Measurements from ENCODE around the gene UNC93A. TPM values are rescaled to one million over a fixed set of nuclear protein-coding genes. Genes with fewer than 3 reads are reported as not detected.
"Not testable (repeated sequence)": the region's sequence is repeated elsewhere in the genome, so short reads cannot be mapped to it uniquely, and the experiment has no call there.

The UNC93A gene
- polyA plus RNA-seq, 1 donor: 36.4 TPM

DNA sequence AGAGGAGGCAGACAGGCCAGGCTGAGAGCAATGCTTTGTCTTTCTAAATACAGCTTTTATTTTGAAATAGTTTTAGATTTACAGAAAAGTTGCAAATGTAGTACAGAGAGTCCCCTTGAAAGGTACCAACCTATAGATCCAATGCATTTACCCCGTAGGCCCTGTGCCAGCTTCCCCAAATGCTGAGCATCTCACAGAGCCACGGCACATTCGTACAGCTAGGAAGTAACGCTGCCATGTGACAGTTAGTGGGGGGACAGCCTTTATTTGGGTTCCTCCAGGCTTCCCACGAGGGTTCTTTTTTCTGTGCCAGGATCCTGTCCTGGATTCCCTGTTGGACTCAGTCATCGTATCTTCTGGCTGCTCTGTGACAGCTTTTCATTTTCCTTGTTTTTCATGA is 20.6 kb downstream of the UNC93A start:
- H3K4me1 ChIP-seq (ENCODE audit: control insufficient read depth, insufficient read depth, low read length): peaks cover 18% of the 10 kb centered on the region
- H3K27ac ChIP-seq (ENCODE audit: low read length); H3K36me3 ChIP-seq (ENCODE audit: control insufficient read depth, insufficient read depth, low read length); H3K4me3 ChIP-seq (ENCODE audit: low read length); DNase-seq; H3K27me3 ChIP-seq (ENCODE audit: control insufficient read depth, insufficient read depth, low read length); H3K9me3 ChIP-seq (ENCODE audit: control insufficient read depth, low read depth, low read length): not testable (repeated sequence)
- 100% methylated on average over 1 of the region's 6 CpGs for WGBS (ENCODE audit: insufficient coverage, low lambda C conversion rate)

DNA sequence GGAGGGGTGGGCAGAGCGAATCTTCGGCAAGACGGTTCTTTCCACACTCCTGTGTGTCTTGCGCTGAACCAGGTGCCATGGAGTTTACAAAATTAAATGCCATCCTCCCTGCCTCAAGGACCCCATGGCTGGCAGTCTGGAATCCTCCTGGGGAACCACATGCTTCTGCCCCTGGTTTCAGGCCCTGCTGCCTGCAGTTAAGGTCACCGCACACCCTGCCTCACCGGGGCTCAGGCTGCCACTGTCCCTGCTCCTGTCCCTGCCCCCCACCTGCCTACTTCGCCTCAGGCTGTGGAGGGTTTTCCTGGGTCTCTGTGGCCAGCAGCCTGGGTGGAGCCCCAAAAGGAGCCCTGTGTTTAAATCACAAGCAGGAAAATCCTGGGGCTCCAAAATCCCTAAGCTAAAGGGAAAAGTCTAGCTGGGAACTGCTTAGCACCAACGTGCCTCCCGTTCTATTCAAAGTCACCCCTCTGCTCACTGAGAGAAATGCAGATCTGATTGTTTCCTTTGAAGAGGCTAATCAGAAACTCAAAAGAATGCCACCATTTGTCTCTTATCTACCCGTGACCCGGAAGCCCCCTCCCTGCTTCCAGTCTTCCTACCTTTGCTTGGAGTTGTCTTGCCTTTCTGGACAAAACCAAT is 23.2 kb downstream of the UNC93A start:
- no peak overlapping the region for H3K27ac ChIP-seq (ENCODE audit: low read length)
- no peaks in the 10 kb centered on the region for H3K27me3 ChIP-seq (ENCODE audit: control insufficient read depth, insufficient read depth, low read length)
- WGBS (ENCODE audit: insufficient coverage, low lambda C conversion rate): no CpG with 5 or more reads among the region's 11 CpGs
- H3K4me1 ChIP-seq (ENCODE audit: control insufficient read depth, insufficient read depth, low read length): peaks cover 7% of the 10 kb centered on the region
- no peaks in the 10 kb centered on the region for H3K9me3 ChIP-seq (ENCODE audit: control insufficient read depth, low read depth, low read length)
- no peaks in the 10 kb centered on the region for H3K36me3 ChIP-seq (ENCODE audit: control insufficient read depth, insufficient read depth, low read length)
- DNase-seq: no peak
- H3K4me3 ChIP-seq (ENCODE audit: low read length): no peak overlapping the region

- peaks cover 5% of the 10 kb centered on the region for H3K4me1 ChIP-seq (ENCODE audit: control insufficient read depth, insufficient read depth, low read length)
- WGBS (ENCODE audit: insufficient coverage, low lambda C conversion rate): 100% methylated on average over 2 of the region's 9 CpGs
- no peak overlapping the region for H3K4me3 ChIP-seq (ENCODE audit: low read length)
- no peaks in the 10 kb centered on the region for H3K27me3 ChIP-seq (ENCODE audit: control insufficient read depth, insufficient read depth, low read length)
- H3K27ac ChIP-seq (ENCODE audit: low read length): no peak overlapping the region
- no peaks in the 10 kb centered on the region for H3K9me3 ChIP-seq (ENCODE audit: control insufficient read depth, low read depth, low read length)
- H3K36me3 ChIP-seq (ENCODE audit: control insufficient read depth, insufficient read depth, low read length): no peaks in the 10 kb centered on the region
- no peak for DNase-seq
Observed at GRCh38 chr6:167317172-167317571, 26.1 kb downstream of the UNC93A start.

- H3K9me3 ChIP-seq (ENCODE audit: control insufficient read depth, low read depth, low read length); DNase-seq; H3K4me1 ChIP-seq (ENCODE audit: control insufficient read depth, insufficient read depth, low read length); H3K27ac ChIP-seq (ENCODE audit: low read length); H3K4me3 ChIP-seq (ENCODE audit: low read length); H3K27me3 ChIP-seq (ENCODE audit: control insufficient read depth, insufficient read depth, low read length); H3K36me3 ChIP-seq (ENCODE audit: control insufficient read depth, insufficient read depth, low read length): not testable (repeated sequence)
- no CpG with 5 or more reads among the region's 10 CpGs for WGBS (ENCODE audit: insufficient coverage, low lambda C conversion rate)
Observed at GRCh38 chr6:167318354-167318753, 27.2 kb downstream of the UNC93A start.

GRCh38 chr6:167318856-167319255 is 27.7 kb downstream of the UNC93A start:
- H3K27ac ChIP-seq (ENCODE audit: low read length): not testable (repeated sequence)

GRCh38 chr6:167319856-167320753 is 29.0 kb downstream of the UNC93A start:
- peak in 1 of 2 donors; percentile 31 for DNase-seq
- not testable (repeated sequence) for H3K4me1 ChIP-seq (ENCODE audit: control insufficient read depth, insufficient read depth, low read length); H3K36me3 ChIP-seq (ENCODE audit: control insufficient read depth, insufficient read depth, low read length); H3K4me3 ChIP-seq (ENCODE audit: low read length); H3K9me3 ChIP-seq (ENCODE audit: control insufficient read depth, low read depth, low read length); H3K27me3 ChIP-seq (ENCODE audit: control insufficient read depth, insufficient read depth, low read length)
- H3K27ac ChIP-seq (ENCODE audit: low read length): peak overlapping the region; percentile 49
- no CpG with 5 or more reads among the region's 32 CpGs for WGBS (ENCODE audit: insufficient coverage, low lambda C conversion rate)

More at GRCh38 chr6:167318856-167319255, 27.7 kb downstream of the UNC93A start:
- not testable (repeated sequence) for H3K4me1 ChIP-seq (ENCODE audit: control insufficient read depth, insufficient read depth, low read length); H3K4me3 ChIP-seq (ENCODE audit: low read length); H3K27me3 ChIP-seq (ENCODE audit: control insufficient read depth, insufficient read depth, low read length); DNase-seq; H3K9me3 ChIP-seq (ENCODE audit: control insufficient read depth, low read depth, low read length); H3K36me3 ChIP-seq (ENCODE audit: control insufficient read depth, insufficient read depth, low read length)
- 42% methylated on average over 2 of the region's 10 CpGs for WGBS (ENCODE audit: insufficient coverage, low lambda C conversion rate)

DNA sequence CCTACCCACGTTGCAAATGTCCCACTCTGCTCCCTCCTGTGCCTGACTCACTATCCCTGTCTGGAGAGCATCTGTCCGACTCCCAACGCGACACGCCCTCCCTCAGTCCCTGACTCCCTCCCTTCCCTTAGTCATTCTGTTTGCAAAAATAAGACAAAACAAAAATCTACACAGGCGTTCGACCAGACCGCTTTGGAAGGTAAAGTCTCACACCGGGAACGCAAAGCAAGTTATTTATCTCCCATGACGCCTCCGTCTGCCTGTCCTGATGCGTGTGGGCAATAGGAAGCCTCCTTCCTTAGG is 29.6 kb downstream of the UNC93A start:
- not testable (repeated sequence) for H3K9me3 ChIP-seq (ENCODE audit: control insufficient read depth, low read depth, low read length); H3K4me1 ChIP-seq (ENCODE audit: control insufficient read depth, insufficient read depth, low read length); H3K36me3 ChIP-seq (ENCODE audit: control insufficient read depth, insufficient read depth, low read length); H3K4me3 ChIP-seq (ENCODE audit: low read length); DNase-seq; H3K27me3 ChIP-seq (ENCODE audit: control insufficient read depth, insufficient read depth, low read length)
- peak overlapping the region; percentile 49 for H3K27ac ChIP-seq (ENCODE audit: low read length)
- no CpG with 5 or more reads among the region's 13 CpGs for WGBS (ENCODE audit: insufficient coverage, low lambda C conversion rate)

GRCh38 chr6:167321185-167321584 is 30.1 kb downstream of the UNC93A start:
- not testable (repeated sequence) for H3K4me3 ChIP-seq (ENCODE audit: low read length); H3K4me1 ChIP-seq (ENCODE audit: control insufficient read depth, insufficient read depth, low read length); H3K27me3 ChIP-seq (ENCODE audit: control insufficient read depth, insufficient read depth, low read length); H3K9me3 ChIP-seq (ENCODE audit: control insufficient read depth, low read depth, low read length); H3K36me3 ChIP-seq (ENCODE audit: control insufficient read depth, insufficient read depth, low read length); DNase-seq; H3K27ac ChIP-seq (ENCODE audit: low read length)
- WGBS (ENCODE audit: insufficient coverage, low lambda C conversion rate): no CpG with 5 or more reads among the region's 9 CpGs

DNA sequence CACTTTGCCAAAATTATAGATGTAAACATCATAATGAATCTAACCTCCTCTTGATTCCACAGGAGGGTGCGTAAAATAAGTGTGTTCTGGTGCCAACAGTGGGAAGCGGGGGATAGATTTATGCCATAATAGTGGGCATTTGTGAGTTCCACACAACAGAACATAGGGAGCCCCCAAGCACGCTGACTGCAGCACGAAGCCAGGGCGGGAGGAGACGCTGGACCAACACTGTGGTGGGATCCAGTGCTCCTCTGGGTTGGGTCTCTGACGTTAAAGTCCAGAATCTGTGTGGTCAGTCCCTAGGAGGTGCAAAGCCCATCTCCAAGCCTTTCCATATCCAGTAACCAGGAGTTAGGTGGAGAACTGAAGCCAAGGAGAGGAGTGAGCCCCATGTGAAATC is 32.0 kb downstream of the UNC93A start:
- whole genome bisulfite sequencing (ENCODE audit: insufficient coverage, low lambda C conversion rate): 100% methylated on average over 1 of the region's 7 CpGs
- no peaks in the 10 kb centered on the region for H3K36me3 ChIP-seq (ENCODE audit: control insufficient read depth, insufficient read depth, low read length)
- peaks cover 5% of the 10 kb centered on the region for H3K4me1 ChIP-seq (ENCODE audit: control insufficient read depth, insufficient read depth, low read length)
- peaks cover 2% of the 10 kb centered on the region for H3K9me3 ChIP-seq (ENCODE audit: control insufficient read depth, low read depth, low read length)
- no peak overlapping the region for H3K27ac ChIP-seq (ENCODE audit: low read length)
- DNase-seq: no peak
- H3K27me3 ChIP-seq (ENCODE audit: control insufficient read depth, insufficient read depth, low read length): no peaks in the 10 kb centered on the region
- no peak overlapping the region for H3K4me3 ChIP-seq (ENCODE audit: low read length)

DNA sequence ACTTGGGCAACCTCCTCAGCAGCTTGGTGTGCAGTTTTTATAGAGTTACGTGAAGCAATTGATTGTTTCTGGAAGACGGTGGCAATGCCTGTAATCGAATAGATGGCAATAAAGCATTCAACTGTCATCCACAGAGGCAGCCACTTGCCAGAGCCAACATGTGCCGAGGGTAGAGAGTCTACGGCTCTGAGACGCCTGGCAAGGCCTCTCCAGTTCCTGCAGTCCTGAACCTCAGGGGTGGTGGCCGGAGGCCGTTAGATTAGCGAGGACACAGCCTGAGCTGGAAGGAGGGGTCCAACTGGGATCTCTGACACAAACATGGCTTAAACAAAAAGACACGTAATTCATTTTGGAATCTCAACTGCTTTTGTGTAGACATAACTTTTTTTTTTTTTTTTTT is 33.0 kb downstream of the UNC93A start:
- H3K27me3 ChIP-seq (ENCODE audit: control insufficient read depth, insufficient read depth, low read length): no peaks in the 10 kb centered on the region
- WGBS (ENCODE audit: insufficient coverage, low lambda C conversion rate): no CpG with 5 or more reads among the region's 10 CpGs
- no peaks in the 10 kb centered on the region for H3K36me3 ChIP-seq (ENCODE audit: control insufficient read depth, insufficient read depth, low read length)
- peaks cover 2% of the 10 kb centered on the region for H3K9me3 ChIP-seq (ENCODE audit: control insufficient read depth, low read depth, low read length)
- DNase-seq: no peak
- peaks cover 5% of the 10 kb centered on the region for H3K4me1 ChIP-seq (ENCODE audit: control insufficient read depth, insufficient read depth, low read length)
- H3K27ac ChIP-seq (ENCODE audit: low read length): no peak overlapping the region
- no peak overlapping the region for H3K4me3 ChIP-seq (ENCODE audit: low read length)

DNA sequence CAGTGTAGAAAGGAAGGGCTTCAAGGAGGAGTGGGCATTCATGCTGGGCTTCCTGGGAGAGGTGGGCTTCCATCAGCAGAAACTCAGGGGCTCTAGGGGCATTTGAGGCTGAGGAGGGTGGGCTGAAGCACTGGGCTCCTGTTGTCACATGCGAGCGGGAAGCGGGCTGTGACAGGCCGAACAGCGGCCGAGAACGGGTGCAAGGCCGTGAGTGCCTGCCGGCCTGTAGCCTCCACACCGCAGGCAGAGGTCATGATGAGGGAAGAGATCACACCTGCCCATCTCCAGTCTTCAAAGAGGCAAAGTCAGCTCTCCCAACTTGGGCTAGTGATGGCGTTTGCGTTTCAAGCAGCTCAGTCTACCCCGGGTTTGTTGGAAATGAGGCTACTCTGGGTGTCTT is 34.7 kb downstream of the UNC93A start:
- Histone ChIP-seq H3K27me3 (ENCODE audit: control insufficient read depth, insufficient read depth, low read length) (no peaks in the 10 kb centered on the region), H3K27ac (ENCODE audit: low read length) (no peak overlapping the region), H3K4me3 (ENCODE audit: low read length) (no peak overlapping the region), H3K4me1 (ENCODE audit: control insufficient read depth, insufficient read depth, low read length) (no peaks in the 10 kb centered on the region), H3K9me3 (ENCODE audit: control insufficient read depth, low read depth, low read length) (peaks cover 2% of the 10 kb centered on the region), H3K36me3 (ENCODE audit: control insufficient read depth, insufficient read depth, low read length) (no peaks in the 10 kb centered on the region)
- no CpG with 5 or more reads among the region's 13 CpGs for WGBS (ENCODE audit: insufficient coverage, low lambda C conversion rate)
- no peak for DNase-seq

Measured in large intestine (tissue), 3 donors.